Dendritic cell treated with granulocyte-macrophage colony-stimulating factor and Interleukin-4, amounts not matched to agents 40 ng/mL and 50 ng/mL, for 4 days (primary cell): ENCODE data around the gene H2AZ2.
"Not testable (repeated sequence)": the region's sequence is repeated elsewhere in the genome, so short reads cannot be mapped to it uniquely, and the experiment has no call there.

Experiments used
- H3K27ac Mint-ChIP-seq: one replicate; pipeline ENCODE4 v1.8.0; 2022; ENCODE audit warnings: mild to moderate bottlenecking, mixed read lengths
- H3K27me3 Mint-ChIP-seq: one replicate; pipeline ENCODE4 v1.8.0; 2022; ENCODE audit warnings: mild to moderate bottlenecking, mixed read lengths
- H3K36me3 Mint-ChIP-seq: one replicate; pipeline ENCODE4 v1.8.0; 2022; ENCODE audit warnings: low read depth, mixed read lengths
- H3K4me1 Mint-ChIP-seq: one replicate; pipeline ENCODE4 v1.8.0; 2022; ENCODE audit warnings: low read depth, mixed read lengths
- H3K4me3 Mint-ChIP-seq: one replicate; pipeline ENCODE4 v1.8.0; 2022; ENCODE audit warnings: mild to moderate bottlenecking, moderate library complexity, mixed read lengths
- H3K9me3 Mint-ChIP-seq: one replicate; pipeline ENCODE4 v1.8.0; 2022; ENCODE audit warnings: mixed read lengths
- intact Hi-C: fragments of 100-400 bp; cut with micrococcal nuclease; formaldehyde crosslinking; loops from one replicate; pipeline ENCODE4 v1.15.0; 2022

The H2AZ2 gene

GRCh38 chr7:44796034-44796503 is 51.8 kb downstream of the H2AZ2 start:
- intact Hi-C loops, result loop anchor here (1.0 to 5.0 kb wide), 5 partner anchors 51 to 304 kb away; partner anchors contain the start of genes NUDCD3, OGDH, PURB and TMED4
- Mint-ChIP-seq H3K27ac (peak overlapping the region; percentile 93), H3K27me3 (no peaks in the 10 kb centered on the region), H3K36me3 (peaks cover 46% of the 10 kb centered on the region), H3K4me3 (peak overlapping the region; percentile 88), H3K9me3 (no peaks in the 10 kb centered on the region), H3K4me1 (peaks cover 13% of the 10 kb centered on the region)

- Mint-ChIP-seq H3K27ac (no peak overlapping the region), H3K27me3 (no peaks in the 10 kb centered on the region), H3K9me3 (no peaks in the 10 kb centered on the region), H3K4me1 (peaks cover 13% of the 10 kb centered on the region), H3K4me3 (no peak overlapping the region), H3K36me3 (peaks cover 28% of the 10 kb centered on the region)
- intact Hi-C loops, result no loop called here
Observed at GRCh38 chr7:44794331-44794730, 53.6 kb downstream of the H2AZ2 start.

DNA sequence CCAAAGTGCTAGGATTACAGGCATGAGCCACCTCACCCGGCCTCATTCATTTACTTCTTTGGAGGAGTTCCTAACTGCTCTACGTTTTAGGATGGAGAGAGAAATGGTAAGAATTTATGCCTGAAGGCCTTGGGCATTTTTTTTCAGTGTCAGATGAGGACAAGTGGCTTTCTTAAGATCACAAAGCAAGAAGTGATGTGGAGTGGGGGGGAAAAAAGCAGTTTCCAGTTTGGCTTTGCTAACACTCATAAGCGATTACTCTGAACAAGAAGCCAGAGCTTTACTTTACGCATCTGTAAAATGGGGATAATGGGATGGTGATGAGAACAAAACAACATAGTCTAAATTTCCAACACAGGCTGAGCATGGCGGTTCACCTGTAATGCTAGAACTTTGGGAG is 54.0 kb downstream of the H2AZ2 start:
- Mint-ChIP-seq H3K4me1 (peaks cover 13% of the 10 kb centered on the region), H3K27me3 (no peaks in the 10 kb centered on the region), H3K9me3 (no peaks in the 10 kb centered on the region), H3K27ac (no peak overlapping the region), H3K4me3 (no peak overlapping the region), H3K36me3 (peaks cover 24% of the 10 kb centered on the region)
- intact Hi-C loops, result no loop called here

DNA sequence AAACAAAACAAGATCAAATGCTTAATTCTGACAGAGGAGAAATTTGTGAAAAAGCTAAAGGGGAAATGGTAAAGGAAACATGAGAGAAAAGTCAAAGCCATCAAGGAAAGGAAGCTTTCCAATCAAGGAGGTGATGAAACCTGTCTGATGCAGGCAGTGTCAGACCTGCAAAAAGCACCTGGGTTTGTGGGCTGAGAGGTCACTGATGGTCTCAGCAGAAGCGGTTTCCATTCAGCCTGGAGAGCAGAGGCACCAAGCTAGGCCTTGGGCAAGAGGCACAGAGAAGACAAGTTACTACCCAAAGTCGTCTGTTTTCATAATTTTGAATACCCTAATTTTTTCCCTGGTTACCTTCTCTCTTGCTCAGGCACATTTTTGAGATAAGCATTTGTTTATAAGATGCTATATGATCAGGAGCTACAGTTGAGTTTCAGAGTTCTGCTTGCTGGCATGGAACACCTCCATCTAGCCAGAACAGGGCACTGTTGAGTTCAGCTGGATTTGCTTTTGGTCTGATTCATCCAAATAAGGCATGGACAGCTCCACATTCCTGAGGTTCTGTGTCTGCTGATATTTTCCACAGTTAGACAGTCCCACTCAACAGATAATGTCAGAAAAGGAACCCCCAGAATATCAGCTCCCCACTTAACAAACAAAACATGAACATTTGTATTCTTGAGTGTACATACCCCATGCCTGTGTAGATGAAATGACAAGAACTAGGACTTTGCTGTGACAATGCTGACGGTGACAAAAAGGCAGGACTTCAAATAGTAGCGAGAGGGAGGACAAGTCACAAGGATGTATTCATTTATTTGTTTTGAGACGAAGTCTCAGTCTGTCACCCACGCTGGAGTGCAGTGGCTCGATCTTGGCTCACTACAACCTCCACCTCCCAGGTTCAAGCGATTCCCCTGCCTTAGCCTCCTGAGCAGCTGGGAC is 56.3 kb downstream of the H2AZ2 start:
- Mint-ChIP-seq H3K4me1 (no peaks in the 10 kb centered on the region), H3K36me3 (peaks cover 6% of the 10 kb centered on the region), H3K4me3 (no peak overlapping the region), H3K9me3 (no peaks in the 10 kb centered on the region), H3K27ac (no peak overlapping the region), H3K27me3 (no peaks in the 10 kb centered on the region)
- intact Hi-C loops, result no loop called here

- no peak overlapping the region for H3K27ac Mint-ChIP-seq
- intact Hi-C loops, result no loop called here
- no peak overlapping the region for H3K4me3 Mint-ChIP-seq
- H3K9me3 Mint-ChIP-seq, result no peaks in the 10 kb centered on the region
- H3K27me3 Mint-ChIP-seq, result no peaks in the 10 kb centered on the region
- H3K4me1 Mint-ChIP-seq, result no peaks in the 10 kb centered on the region
- no peaks in the 10 kb centered on the region for H3K36me3 Mint-ChIP-seq
Observed at GRCh38 chr7:44789990-44790389, 57.9 kb downstream of the H2AZ2 start.

- Mint-ChIP-seq H3K27me3 (no peaks in the 10 kb centered on the region), H3K36me3 (no peaks in the 10 kb centered on the region), H3K4me3 (no peak overlapping the region), H3K4me1 (no peaks in the 10 kb centered on the region), H3K9me3 (peaks cover 10% of the 10 kb centered on the region), H3K27ac (no peak overlapping the region)
- intact Hi-C loops, result no loop called here
Observed at GRCh38 chr7:44787762-44788161, 60.1 kb downstream of the H2AZ2 start.

- no peaks in the 10 kb centered on the region for H3K36me3 Mint-ChIP-seq
- peaks cover 10% of the 10 kb centered on the region for H3K9me3 Mint-ChIP-seq
- no peak overlapping the region for H3K4me3 Mint-ChIP-seq
- H3K27ac Mint-ChIP-seq, result no peak overlapping the region
- intact Hi-C loops, result no loop called here
- no peaks in the 10 kb centered on the region for H3K4me1 Mint-ChIP-seq
- H3K27me3 Mint-ChIP-seq, result no peaks in the 10 kb centered on the region
Observed at GRCh38 chr7:44787041-44787440, 60.8 kb downstream of the H2AZ2 start.

DNA sequence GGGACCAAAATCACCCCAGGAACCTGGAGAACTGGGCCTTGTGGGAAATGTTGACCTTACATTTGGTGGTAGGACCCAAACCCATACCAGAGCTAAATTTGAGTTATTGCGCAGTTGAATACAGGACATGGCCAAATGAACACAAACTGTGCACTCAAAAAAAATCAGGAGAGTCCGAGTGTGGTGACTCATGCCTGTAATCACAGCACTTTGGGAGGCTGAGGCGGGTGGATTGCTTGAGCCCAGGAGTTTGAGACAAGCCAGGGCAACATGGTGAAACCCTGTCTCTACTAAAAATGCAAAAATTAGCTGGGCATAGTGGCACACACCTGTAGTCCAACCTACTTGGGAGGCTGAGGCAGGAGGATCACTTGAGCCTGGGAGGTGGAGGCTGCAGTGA is 62.7 kb downstream of the H2AZ2 start:
- H3K36me3 Mint-ChIP-seq, H3K4me3 Mint-ChIP-seq, H3K27ac Mint-ChIP-seq, H3K4me1 Mint-ChIP-seq, intact Hi-C loops, H3K27me3 Mint-ChIP-seq: not testable (repeated sequence)
- H3K9me3 Mint-ChIP-seq, result peaks cover 10% of the 10 kb centered on the region

DNA sequence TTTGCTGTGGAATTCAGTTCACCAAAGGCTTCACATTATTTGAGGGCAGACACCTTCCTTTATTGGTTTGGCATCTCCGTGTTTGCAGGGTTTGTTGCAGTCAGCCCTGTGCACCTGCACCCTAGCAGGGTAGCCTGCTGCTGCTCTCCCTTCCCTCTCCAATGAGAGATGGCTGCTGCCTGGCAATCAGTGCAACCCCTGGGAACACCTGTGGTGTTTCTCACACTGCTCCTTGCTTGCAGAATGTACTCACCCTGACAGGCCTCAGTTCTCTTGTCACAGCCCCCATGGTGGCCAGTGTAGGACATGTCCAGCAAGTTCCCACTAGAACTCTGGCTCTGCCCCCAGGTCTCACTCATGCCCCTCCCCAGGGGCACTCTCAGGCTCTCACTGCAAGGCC is 63.5 kb downstream of the H2AZ2 start:
- H3K27ac Mint-ChIP-seq, result no peak overlapping the region
- no peaks in the 10 kb centered on the region for H3K4me1 Mint-ChIP-seq
- intact Hi-C loops, result no loop called here
- peaks cover 10% of the 10 kb centered on the region for H3K9me3 Mint-ChIP-seq
- H3K4me3 Mint-ChIP-seq, result no peak overlapping the region
- H3K27me3 Mint-ChIP-seq, result no peaks in the 10 kb centered on the region
- H3K36me3 Mint-ChIP-seq, result no peaks in the 10 kb centered on the region

DNA sequence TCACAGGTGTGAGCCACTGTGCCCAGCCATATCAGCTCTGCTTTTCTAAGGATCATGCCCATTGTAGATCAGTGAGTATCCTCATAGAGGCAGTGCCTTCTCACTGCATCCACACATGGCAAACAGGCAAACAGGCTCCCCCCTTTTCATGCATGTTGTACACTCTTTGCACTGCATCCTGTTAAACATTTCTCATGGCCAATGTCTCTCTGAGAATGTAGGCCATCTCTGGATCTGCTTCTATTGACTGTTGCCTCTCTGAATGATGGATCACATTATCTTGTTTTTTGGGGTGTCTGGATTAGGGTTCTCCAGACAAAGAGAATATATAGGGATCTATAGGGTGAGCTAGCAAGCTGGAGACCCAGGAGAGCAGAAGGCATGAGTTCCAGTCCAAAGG is 64.5 kb downstream of the H2AZ2 start:
- H3K27me3 Mint-ChIP-seq, result no peaks in the 10 kb centered on the region
- H3K36me3 Mint-ChIP-seq, result no peaks in the 10 kb centered on the region

DNA sequence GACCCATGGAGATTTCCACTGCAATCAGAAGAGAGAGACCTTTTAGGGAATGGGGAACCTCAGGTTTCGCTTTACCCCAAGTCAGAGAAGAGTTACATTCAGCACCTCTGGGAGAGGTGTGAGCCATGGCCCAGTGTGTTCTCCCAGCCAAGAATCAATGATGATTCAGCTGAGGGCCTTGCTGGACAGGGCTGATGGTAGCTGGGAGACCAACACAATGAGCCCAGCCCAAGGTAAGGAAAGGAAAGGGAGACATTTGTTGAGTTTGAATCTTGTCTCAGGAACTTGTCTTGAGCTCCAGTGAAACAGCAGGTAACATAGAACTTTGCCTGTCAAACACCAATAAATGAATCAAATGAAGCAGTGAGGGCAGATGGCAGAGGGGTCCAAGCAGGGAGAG is 65.4 kb downstream of the H2AZ2 start:
- Mint-ChIP-seq H3K4me3 (no peak overlapping the region), H3K27ac (no peak overlapping the region), H3K9me3 (peaks cover 10% of the 10 kb centered on the region), H3K27me3 (no peaks in the 10 kb centered on the region), H3K36me3 (no peaks in the 10 kb centered on the region), H3K4me1 (no peaks in the 10 kb centered on the region)
- intact Hi-C loops, result no loop called here

More for the DNA sequence above, 64.5 kb downstream of the H2AZ2 start:
- no peak overlapping the region for H3K27ac Mint-ChIP-seq
- H3K4me3 Mint-ChIP-seq, result no peak overlapping the region
- H3K4me1 Mint-ChIP-seq, result no peaks in the 10 kb centered on the region
- H3K9me3 Mint-ChIP-seq, result peaks cover 10% of the 10 kb centered on the region
- intact Hi-C loops, result no loop called here
